Panc1 (cell line): ENCODE measurements around the gene THSD7B. TPM values are rescaled to one million over a fixed set of nuclear protein-coding genes. Genes with fewer than 3 reads are reported as not detected.

Experiments used
- ATAC-seq: fragments of 200-7000 bp; cut with Tn5 transposase; 2 replicates; pipeline ENCODE4 v1.9.1; 2020; ENCODE audit warnings: mild to moderate bottlenecking, moderate library complexity
- BruUV-seq: library from RNA; stranded (reverse); fragments of 400-500 nt; replicated peaks from 2 replicates; lab custom pipeline; 2021; lab: Mats Ljungman, UMichigan
- CTCF ChIA-PET: fragments of 300-600 bp; sonication (Branson Sonifier 250); formaldehyde crosslinking; loops from one replicate; lab custom pipeline; 2022; ENCODE audit warnings: antibody characterized with exemption; lab: Charles Lee
- POLR2A ChIA-PET: fragments of 300-600 bp; sonication (Branson Sonifier 250); formaldehyde crosslinking; loops from one replicate; lab custom pipeline; 2022; ENCODE audit warnings: antibody characterized with exemption; lab: Charles Lee
- DNase-seq: peaks from one replicate; pipeline ENCODE4 v3.0.0-alpha.2; 2010; ENCODE audit warnings: low read depth, low spot score
- H3K27ac ChIP-seq: 2 replicates; pipeline ENCODE4 v1.5.1; 2011; ENCODE audit warnings: mild to moderate bottlenecking, low read length, inconsistent platforms
- H3K27me3 ChIP-seq: fragments of 200-500 bp; sonication (Bioruptor generic); 2 replicates; pipeline ENCODE4 v1.6.0; 2014; ENCODE audit warnings: low read length, inconsistent platforms; ENCODE audit not compliant: control insufficient read depth, insufficient read depth
- H3K36me3 ChIP-seq: fragments of 200-500 bp; sonication (Bioruptor generic); 2 replicates; pipeline ENCODE4 v1.5.1; 2014; ENCODE audit warnings: inconsistent platforms, mild to moderate bottlenecking, low read length, moderate library complexity; ENCODE audit not compliant: control insufficient read depth, insufficient read depth
- H3K4me1 ChIP-seq: 2 replicates; pipeline ENCODE4 v1.5.1; 2011; ENCODE audit warnings: inconsistent platforms, mild to moderate bottlenecking, low read length, moderate library complexity; ENCODE audit not compliant: control insufficient read depth, insufficient read depth
- H3K4me3 ChIP-seq, 2 experiments: 2 replicates each; pipeline ENCODE4 v1.5.1; 2011 to 2012; ENCODE audit warnings: low read depth in 2 of 2, low read length in 2 of 2, mild to moderate bottlenecking in 2 of 2, inconsistent platforms in 1 of 2, moderate library complexity in 1 of 2
- H3K9me3 ChIP-seq: fragments of 200-500 bp; sonication (Bioruptor generic); 2 replicates; pipeline ENCODE4 v1.5.1; 2014; ENCODE audit warnings: low read depth, mild to moderate bottlenecking, inconsistent platforms, low read length, moderate library complexity; ENCODE audit not compliant: control insufficient read depth, insufficient read depth
- CTCF ChIP-seq: fragments of 450-650 bp; IDR thresholded peaks from 2 replicates; pipeline ENCODE4 v1.5.1; 2017; ENCODE audit warnings: mild to moderate bottlenecking
- POLR2AphosphoS5 ChIP-seq: IDR thresholded peaks from 2 replicates; pipeline ENCODE4 v1.6.1; 2012; ENCODE audit warnings: mild to moderate bottlenecking, low read depth, low read length, moderate library complexity
- REST ChIP-seq, 2 experiments: IDR thresholded peaks; 2 replicates each; pipeline ENCODE4 v1.6.1; 2011 to 2012; ENCODE audit warnings: low read depth in 2 of 2, control low read depth in 1 of 2, low read length in 1 of 2, mild to moderate bottlenecking in 1 of 2, moderate library complexity in 1 of 2; ENCODE audit not compliant: insufficient read depth in 1 of 2
- SIN3A ChIP-seq: IDR thresholded peaks from 2 replicates; pipeline ENCODE4 v1.6.1; 2012; ENCODE audit warnings: low read depth, mild to moderate bottlenecking, low read length, moderate library complexity, borderline replicate concordance; ENCODE audit not compliant: insufficient read depth
- TCF7L2 ChIP-seq: IDR thresholded peaks from 2 replicates; pipeline ENCODE4 v1.6.1; 2011; ENCODE audit warnings: mild to moderate bottlenecking, low read depth, low read length, inconsistent platforms
- in situ Hi-C: cut with HindIII; loops from 2 replicates; pipeline ENCODE4 v1.10.0; 2016; ENCODE audit warnings: low sequenced_read_pairs, low pct_unique_long_range_greater_than_20kb
- intact Hi-C: fragments of 100-400 bp; cut with micrococcal nuclease; formaldehyde crosslinking; loops from one replicate; pipeline ENCODE4 v1.10.0; 2022; ENCODE audit not compliant: unreplicated experiment
- total RNA-seq: library from RNA; stranded (reverse); gene quantifications from one replicate; pipeline ENCODE4 v1.2.1, GENCODE V29; 2021; ENCODE audit not compliant: unreplicated experiment

THSD7B gene
- total RNA-seq, 1 experiment from 2014 or later = not detected

GRCh38 chr2:137190411-137191195 is 425.3 kb downstream of the THSD7B start:
- POLR2A ChIA-PET = no interaction called here
- Histone ChIP-seq H3K36me3 (no peaks in the 10 kb centered on the region), H3K27ac (no peak overlapping the region), H3K9me3 (no peaks in the 10 kb centered on the region), H3K4me3 (no peak overlapping the region), H3K4me1 (no peaks in the 10 kb centered on the region), H3K27me3 (no peaks in the 10 kb centered on the region)
- TF ChIP-seq TCF7L2 (no peak), REST (IDR thresholded peaks at IDR 0.05; ENCODE audit: insufficient read depth in 1 of 2, low read depth in 2 of 2, low read length in 1 of 2) (no peak), SIN3A (no peak), POLR2AphosphoS5 (no peak), CTCF (no peak)
- intact Hi-C loops (no loop called here), in situ Hi-C loops (no loop called here)
- no peak for DNase-seq
- CTCF ChIA-PET = no interaction called here
- no peak for ATAC-seq
- no TSS peak for BruUV-seq

GRCh38 chr2:137192366-137193310 is 427.3 kb downstream of the THSD7B start:
- no peak for DNase-seq
- Histone ChIP-seq H3K4me1 (no peaks in the 10 kb centered on the region), H3K9me3 (no peaks in the 10 kb centered on the region), H3K36me3 (no peaks in the 10 kb centered on the region), H3K27me3 (no peaks in the 10 kb centered on the region), H3K4me3 (no peak overlapping the region), H3K27ac (no peak overlapping the region)
- no peak for ATAC-seq
- in situ Hi-C loops = no loop called here
- TF ChIP-seq SIN3A = no peak
- TF ChIP-seq CTCF = no peak
- TF ChIP-seq POLR2AphosphoS5 = no peak
- no peak for TF ChIP-seq REST (IDR thresholded peaks at IDR 0.05; ENCODE audit: insufficient read depth in 1 of 2, low read depth in 2 of 2, low read length in 1 of 2)
- TF ChIP-seq TCF7L2 = no peak
- intact Hi-C loops = no loop called here
- no TSS peak for BruUV-seq
- ChIA-PET POLR2A (no interaction called here), CTCF (no interaction called here)
